Endometrial microvascular endothelial cells (primary cell): ENCODE results near the gene U2AF1L4. TPM values are rescaled to one million over a fixed set of nuclear protein-coding genes. Genes with fewer than 3 reads are reported as not detected.
"Not testable (repeated sequence)": the region's sequence is repeated elsewhere in the genome, so short reads cannot be mapped to it uniquely, and the experiment has no call there.

Experiments used
- in situ Hi-C: cut with HindIII; loops from 2 replicates; pipeline ENCODE4 v1.10.0; 2017; ENCODE audit warnings: low sequenced_read_pairs, low pct_unique_long_range_greater_than_20kb; ENCODE audit errors: inconsistent ontology term
- total RNA-seq: library from RNA; depleted of rRNA; stranded (reverse); fragments of >200 nt; gene quantifications from one replicate; pipeline ENCODE4 v1.2.3, GENCODE V29; 2015; ENCODE audit errors: inconsistent ontology term

Gene U2AF1L4
- total RNA-seq, 1 donor from 2014 or later, result 7.4 TPM

DNA sequence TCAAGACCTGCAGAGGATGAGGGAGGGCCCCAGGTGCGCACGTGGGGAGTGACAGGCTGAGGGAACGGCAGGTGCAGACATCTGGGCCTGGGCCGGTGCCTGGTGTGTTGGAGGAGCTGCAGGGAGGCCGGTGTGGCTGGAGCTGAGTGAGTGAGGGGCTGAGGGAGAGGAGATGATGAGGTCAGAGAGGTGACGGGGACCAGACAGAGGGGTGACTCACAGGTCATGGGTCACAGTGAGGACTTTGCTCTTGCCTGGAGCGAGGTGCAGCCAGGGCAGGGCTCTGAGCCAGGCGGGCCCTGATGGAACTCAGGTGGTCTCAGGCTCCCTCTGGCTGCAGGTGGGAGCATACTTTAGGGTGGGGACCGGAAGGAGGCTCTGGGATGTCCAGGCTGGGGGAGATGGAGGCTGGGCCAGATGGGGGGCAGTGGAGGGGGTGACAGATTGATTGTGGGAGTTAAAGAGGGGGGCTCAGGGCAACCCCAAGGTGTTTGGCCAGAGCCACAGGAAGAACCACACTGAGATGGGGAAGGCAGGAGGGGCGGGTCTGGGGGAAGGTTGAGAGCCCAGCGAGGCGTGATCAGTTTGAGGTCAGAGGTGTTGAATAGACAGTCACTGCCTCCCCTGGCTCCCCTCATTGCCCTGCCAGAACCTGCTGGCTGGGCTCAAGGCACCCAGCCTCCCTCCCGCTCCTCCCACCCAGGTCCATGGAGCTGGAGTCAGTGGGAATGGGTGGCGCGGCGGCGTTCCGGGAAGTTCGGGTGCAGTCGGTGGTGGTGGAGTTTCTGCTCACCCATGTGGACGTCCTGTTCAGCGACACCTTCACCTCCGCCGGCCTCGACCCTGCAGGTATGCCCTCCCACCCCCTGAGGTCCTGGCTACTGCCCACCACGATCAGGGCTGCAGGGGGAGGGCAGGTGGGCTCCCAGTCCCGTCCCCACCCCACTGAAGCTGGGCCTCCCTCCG is 38.5 kb upstream of the U2AF1L4 start:
- in situ Hi-C loops, result no loop called here

DNA sequence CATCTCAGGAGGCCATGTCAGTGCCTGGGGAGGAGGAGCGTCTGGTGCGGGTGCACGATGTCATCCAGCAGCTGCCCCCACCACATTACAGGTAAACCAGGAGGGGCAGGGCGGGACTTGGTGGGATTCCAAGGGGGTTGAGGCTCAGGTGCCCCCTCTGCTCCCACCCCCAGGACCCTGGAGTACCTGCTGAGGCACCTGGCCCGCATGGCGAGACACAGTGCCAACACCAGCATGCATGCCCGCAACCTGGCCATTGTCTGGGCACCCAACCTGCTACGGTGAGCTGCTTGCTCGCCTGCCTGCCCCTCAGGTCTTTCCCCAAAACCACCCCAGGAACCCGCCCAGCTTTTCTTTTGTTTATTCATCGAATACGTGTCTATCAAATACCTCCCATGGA is 37.4 kb upstream of the U2AF1L4 start:
- in situ Hi-C loops, result no loop called here

DNA sequence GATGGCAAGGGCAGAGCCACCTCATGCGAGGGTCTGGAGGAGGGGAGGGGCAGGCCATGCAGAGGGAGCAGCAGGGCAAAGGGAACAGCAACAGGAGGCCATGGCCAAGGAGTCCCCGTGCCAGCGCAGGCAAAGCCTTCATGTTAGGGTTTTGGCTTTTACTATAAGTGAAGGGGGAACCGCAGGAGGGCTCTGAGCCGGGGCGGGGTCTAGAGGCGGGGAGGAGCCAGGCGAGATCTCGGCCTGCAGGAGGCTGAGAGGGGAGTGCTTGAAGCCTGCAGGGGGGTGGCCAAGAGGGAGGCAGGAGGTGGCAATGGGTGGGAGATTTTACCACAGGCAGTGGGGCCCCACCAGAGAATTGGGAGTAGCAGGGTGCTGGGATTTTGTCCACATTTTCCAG is 36.4 kb upstream of the U2AF1L4 start:
- in situ Hi-C loops, result no loop called here

DNA sequence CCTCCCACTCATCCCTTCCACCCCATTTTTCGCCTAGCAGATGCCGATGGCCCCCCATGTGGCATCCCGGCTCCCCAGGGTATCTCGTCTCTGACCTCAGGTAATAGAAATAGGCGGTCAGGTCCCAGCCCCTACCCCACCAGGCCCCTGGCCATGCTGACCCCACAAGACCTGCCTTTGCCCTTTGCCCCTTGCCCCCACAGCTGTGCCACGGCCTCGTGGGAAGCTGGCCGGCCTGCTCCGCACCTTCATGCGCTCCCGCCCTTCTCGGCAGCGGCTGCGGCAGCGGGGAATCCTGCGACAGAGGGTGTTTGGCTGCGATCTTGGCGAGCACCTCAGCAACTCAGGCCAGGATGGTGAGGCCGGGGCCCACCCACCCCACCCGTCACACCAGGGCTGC is 35.5 kb upstream of the U2AF1L4 start:
- in situ Hi-C loops, result no loop called here

DNA sequence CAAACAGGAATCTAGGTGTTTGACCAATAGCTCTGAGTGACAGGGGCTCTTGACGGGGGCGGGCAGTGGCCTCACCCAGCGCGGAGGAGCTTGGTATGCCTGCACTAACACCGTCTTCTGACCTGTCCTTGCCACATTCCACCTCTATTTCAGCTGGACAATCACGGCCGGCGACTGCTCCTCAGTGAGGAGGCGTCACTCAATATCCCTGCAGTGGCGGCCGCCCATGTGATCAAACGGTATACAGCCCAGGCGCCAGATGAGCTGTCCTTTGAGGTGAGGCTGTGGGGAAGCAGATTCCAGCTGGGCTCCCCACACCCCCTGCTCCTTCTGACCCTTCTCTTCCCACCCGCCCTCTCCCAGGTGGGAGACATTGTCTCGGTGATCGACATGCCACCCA is 34.8 kb upstream of the U2AF1L4 start:
- in situ Hi-C loops, result no loop called here

DNA sequence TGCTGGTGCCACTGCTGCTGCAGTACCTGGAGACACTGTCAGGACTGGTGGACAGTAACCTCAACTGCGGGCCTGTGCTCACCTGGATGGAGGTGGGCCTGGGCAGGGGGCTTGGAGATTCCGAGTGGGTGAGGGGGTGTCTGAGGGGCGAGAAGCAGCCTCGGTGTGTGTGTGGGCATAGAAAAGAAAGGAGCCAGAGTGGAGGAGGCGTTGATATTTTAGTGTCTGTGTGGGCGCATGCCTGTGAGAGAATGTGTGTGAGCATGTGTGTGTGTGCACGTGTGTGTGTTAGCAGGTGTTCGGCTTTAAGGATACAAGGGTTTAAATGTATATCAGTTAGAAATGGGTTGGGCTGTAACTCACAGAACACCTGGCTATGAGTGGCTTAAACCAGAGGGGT is 33.8 kb upstream of the U2AF1L4 start:
- in situ Hi-C loops, result no loop called here

DNA sequence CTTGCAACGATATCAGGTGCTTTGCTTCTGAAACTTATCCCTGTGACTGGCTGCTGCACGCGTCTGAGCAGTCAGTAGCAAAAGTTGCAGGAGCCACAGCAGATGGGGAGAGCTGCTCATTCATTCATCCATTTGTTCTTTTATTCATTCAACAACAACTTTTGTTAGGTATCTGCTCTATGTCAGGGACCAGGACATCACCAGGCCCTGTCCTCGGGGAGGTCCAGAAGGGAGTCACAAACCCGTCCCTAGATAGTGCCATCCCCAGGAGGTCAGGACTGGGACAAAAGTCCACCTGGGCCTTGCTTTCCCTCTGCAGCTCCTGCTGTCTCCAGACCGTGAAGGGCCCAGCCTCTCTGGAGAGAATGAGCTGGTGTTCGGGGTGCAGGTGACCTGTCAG is 32.7 kb upstream of the U2AF1L4 start:
- in situ Hi-C loops, result no loop called here

DNA sequence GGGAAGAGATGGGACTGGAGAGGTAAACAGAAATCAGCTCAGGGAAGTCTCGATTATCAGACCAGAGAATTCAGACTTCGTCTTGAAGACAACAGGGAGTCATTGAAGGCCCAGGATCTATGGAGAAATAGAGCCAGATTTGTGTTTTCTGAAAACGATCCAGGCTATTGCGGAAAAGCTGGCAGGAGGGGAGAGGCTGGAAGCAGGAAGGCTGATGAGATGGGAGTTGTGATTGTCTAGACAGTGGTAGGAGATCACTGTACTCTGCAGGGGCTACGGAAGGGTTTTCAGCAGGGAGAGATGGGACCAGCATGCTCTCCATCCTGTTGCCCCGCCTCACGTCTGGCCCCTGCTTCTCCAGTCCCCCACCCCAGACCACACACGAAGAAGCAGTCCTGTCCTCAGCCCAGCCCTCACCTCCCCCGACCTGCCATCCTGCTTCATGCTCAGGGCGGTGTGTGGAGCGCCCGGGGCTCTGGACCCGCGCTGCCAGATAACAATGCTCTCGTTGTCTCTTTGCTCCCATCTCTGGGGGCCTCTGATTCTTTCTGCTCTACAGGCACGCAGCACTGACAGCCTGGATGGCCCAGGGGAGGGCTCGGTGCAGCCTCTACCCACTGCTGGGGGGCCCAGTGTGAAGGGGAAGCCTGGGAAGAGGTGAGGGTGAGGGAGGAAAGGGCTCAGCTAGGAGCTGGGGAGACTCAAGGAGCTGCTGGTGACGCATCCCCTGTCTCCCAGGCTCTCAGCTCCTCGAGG is 32.0 kb upstream of the U2AF1L4 start:
- in situ Hi-C loops, result no loop called here

DNA sequence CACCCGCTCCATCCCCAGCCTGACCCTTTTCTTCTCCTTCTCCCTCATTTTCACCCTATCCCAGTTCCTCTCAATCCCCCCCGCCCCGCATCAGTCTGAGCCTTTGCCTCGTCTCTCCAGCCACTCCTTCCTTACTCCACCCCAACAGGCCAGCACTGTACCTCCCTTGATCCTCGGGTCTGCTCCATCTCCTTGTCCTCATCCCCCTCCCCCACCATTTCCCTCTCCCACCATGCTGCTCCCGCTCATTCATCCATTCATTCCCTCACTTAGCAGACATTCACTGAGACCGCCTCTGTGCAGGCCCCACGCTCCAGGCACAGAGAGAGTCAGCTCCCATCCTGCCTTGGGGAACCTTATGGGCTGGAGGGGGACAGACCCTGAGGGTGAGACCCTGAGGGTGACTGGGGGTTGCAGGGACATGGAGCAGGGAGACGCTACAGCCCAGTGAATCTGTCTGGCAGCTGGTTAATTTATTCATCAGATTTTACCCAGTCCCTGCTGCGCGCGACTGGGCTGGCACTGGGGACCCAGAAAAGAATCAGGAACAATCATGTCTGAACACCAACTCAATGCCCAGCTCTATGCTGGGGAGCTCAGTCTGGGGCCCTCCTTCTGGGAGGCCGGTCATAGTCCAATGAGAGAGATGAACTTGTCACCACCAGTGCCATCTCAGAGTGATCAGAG is 31.0 kb upstream of the U2AF1L4 start:
- in situ Hi-C loops, result no loop called here

DNA sequence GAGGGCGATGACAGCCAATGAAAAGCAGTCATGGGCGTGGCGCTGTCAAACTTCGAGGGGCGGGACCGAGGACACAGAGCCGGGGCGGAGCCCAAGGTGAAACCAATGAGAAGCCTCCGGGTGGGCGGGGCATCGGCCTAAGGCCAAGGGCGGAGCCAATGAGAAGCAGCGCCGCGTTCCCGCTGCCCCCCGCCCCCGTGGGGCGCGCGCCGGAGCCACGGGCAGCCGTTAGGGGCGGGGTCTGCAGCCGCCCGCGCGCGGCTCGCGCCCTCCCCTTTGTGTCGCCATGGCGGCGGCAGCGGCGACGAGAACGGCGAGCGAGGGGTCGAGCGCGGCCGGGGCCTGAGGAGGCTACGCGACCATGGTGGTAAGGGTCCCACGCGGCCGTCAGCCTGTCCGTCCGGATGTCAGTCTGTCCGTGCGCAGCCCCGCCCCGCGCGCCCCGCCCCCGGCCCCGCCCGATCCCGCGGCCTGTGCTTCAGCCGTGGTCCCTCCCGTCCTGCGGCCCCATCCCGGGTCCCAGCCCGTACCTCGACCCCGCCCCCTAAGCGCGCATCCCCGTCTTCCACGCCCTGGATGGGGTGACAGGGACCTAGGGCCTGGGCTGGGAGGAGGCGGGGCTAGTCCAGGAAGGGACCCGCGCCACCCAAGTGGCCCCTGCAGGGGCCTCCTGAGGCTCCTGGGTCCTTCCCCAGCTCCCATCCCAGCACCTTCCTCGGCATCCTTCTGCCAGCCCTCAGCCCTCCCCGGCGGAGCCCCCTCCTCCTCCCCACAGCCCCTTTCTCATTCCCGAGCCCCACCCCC is 30.3 kb upstream of the U2AF1L4 start, which contains the start of gene ARHGAP33:
ARHGAP33 (plus strand) TSS at position 267 of the 804 bp plus-strand sequence; CDS start at position 362, 95 bp downstream.
- in situ Hi-C loops, result no loop called here

DNA sequence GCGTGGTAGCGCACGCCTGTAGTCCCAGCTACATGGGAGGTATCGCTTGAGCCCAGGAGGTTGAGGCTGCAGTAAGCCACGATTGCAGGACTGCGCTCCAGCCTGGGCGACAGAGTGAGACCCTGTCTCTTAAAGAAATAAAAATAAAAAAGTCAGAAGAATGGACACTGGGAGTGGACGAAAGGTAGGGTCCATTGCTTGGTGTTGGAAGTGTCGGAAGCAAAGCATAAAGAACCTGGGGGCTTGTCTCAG is 29.8 kb upstream of the U2AF1L4 start:
- in situ Hi-C loops, result no loop called here

DNA sequence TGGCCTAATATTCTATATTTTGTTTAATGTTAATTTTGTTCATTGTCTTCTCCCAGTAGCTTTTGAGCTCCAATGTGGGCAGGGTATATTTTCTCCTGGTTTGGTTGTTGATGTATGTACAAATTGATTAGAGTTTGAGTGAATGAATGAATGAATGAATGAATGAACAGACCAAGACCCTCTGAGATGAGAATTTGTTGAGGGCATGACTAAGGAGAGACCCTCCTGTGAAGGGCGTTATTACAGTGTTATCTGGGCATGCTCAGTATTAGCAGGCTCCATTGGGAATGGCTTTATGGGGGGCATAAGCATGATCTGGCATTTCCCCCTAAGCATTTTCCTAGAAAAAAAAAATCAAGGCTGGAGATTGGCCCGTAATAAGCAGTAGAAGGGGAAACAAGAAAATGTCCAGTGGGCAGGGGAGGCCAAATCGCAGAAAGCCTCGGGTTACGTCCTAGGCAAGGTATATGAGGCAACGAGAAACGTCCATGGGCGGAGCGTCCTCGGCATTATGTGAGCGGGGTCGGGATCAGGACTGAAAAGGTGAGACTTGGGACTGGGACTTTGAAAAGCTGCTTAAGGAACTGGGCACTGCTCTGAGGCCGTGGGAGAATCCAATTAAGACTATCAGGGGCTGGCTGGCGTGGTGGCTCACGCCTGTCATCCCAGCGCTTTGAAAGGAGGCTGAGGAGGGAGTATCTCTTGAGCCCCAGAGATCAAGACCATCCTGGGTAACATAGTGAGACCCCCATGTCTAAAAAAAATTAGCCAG is 29.2 kb upstream of the U2AF1L4 start:
- in situ Hi-C loops, result no loop called here

DNA sequence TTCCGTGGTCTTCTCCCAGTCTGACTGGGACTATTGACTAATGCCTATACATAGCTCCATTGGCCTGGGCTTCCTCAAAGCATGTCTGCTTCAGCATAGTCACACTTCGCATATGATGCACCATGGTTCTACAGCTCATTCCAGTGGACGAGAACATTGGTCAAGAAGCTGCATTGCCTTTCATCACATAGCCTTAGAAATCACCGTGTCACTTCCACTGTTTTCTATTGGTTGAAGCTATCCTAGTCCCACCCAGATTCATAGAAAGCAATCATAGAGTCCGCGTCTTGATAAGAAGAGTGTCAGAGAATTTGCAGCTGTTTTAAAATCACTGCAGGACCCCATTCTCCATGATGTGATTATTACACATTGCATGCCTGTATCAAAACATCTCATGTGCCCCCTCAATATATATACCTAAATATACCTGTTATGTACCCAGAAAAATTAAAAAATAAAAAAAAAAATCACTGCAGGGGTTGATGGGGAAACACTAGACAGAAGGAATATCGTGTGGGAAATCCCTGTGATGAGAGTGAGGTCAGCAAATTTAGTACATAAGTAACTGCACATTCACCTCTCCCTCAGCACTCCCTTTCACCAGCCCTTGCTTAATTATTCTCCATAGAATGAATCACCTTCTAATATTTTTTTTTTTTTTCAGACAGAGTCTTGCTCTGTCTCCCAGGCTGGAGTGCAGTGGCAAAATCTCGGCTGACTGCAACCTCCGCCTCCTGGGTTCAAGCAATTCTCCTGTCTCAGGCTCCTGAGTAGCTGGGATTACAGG is 28.0 kb upstream of the U2AF1L4 start:
- in situ Hi-C loops, result no loop called here

DNA sequence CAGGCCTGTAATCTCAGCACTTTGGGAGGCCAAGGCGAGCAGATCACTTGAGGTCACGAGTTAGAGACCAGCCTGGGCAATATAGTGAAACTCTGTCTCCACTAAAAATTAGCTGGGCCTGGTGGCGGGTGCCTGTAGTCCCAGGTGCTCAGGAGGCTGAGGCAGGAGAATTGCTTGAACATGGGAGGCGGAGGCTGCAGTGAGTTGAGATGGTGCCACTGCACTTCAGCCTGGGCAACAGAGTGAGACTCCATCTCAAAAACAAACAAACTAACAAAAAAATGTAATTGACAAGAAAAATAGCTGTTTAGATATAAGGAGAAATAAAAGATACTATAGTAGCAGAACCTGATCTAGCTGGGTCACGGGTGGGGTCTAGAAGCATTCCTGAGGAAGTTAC is 27.1 kb upstream of the U2AF1L4 start:
- in situ Hi-C loops, result not testable (repeated sequence)

DNA sequence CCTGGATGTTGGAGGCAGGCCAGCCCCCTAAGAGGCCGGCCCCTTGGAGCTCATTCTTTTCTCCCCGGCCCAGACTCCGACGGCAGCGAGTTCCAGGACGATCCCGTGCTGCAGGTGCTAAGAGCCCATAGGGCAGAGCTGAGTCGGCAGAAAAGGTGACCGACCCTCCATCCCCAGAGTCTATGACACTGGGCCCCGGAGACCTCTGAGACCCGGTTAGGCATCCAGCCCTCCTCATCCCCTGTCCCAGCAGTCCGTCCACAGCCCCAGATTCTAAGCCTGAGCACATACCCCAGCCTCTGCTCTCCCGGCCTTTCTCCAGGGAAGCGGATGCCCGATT is 22.8 kb upstream of the U2AF1L4 start:
- in situ Hi-C loops, result no loop called here

DNA sequence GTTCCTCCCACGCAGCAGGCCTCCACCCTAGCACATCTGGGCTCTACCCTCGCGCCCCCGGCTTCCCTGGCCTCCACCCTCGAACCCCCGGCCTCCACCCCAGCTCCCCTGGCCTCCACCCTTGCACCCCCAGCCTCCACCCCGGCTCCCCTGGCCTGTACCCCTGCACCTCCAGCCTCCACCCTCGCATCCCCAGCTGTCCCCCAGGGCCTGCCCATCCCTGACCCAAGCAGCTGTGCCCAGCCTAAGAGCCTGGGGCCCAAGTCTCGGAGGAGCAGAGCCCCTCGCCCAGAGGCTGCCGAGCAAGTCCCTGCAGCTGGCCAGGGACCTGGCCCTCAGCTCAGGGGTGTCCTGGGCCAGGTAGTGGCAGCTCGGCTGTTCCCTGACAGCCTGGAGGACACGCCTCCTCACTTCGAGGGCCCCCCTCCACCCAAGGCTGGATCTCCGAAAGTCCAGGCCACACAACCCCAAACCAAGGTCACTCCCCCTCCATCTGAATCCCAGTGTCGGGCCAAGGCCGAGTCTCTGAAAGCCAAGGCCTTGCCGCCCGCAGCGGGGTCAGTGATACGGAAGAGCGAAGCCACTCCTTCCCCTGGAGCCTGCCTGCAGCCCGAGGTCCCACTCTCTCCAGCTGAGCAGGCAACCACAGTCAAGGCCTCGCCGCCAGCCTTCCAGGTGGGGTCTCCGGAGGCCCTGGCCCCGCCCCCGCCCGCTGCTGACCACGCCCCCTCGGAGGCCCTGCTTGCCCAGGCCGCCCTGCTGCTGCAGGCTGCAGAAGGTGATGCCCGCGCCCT is 22.3 kb upstream of the U2AF1L4 start:
- in situ Hi-C loops, result no loop called here

DNA sequence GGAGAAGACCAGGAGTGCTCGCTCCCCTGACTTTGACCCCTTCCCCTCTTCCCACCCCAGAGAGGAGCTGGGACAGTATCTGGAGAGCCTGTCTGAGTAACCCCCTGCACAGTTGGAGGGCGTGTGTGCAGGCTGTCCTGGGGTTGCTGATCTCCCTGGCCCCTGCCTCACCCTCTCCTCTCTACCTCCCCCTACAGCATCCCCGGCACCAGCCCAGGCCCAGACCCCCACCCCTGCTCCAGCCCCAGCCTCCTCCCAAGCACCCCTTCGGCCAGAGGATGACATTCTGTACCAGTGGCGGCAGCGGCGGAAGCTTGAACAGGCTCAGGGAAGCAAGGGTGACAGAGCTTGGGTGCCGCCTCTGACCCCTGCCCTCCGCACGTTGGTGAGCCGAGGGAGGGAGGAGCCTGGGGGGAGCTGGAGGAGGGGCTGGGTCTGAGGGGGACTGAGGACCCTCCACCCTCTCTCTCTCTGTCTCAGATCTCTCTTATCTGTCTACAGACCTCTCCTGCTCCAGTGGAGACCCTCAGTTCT is 21.4 kb upstream of the U2AF1L4 start:
- in situ Hi-C loops, result no loop called here
